ENCODE results near the gene RLF. TPM values are rescaled to one million over a fixed set of nuclear protein-coding genes. Genes with fewer than 3 reads are reported as not detected.
A peak's percentile ranks its signal among the peaks of the same experiment; 100 is the strongest.

The RLF gene
- total RNA-seq, 2 experiments from 2014 or later, result 19.6 to 19.7 TPM

DNA sequence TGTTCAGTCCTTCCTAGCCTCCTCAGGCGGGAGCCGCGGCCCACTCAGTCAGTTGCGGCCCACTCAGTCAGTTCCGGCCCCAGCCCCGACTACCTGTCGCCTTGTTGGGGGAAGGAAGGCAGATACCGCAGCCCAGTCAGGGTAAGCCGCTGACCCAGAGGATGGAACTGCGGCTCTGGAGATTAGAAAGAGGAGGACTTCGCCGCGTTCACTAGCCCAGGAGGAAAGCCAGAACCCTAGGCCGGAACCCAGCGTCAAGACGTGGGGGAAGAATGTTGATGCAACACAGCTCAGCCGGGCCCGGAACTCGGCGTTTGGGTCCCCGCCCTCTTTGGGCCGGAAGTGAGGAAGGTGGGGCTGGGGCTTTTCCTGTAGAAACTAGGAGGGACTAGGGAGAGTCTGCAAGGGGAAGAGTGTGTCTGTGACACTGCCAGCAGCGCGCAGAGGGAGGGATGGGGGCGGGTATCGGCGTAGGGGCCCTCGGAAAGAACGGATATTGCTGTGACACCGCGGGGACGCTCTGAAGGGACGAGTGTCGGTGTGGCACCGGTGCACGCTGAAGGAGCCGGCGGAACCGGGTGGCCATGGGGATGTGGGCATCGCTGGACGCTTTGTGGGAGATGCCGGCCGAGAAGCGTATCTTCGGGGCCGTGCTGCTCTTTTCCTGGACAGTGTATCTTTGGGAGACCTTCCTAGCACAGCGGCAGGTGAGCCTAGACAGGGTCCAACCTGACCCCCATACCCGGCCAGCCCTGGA, 96.7 kb downstream of the RLF start, which contains the start of gene ZMPSTE24:
Gene ZMPSTE24, plus strand, starts transcription at position 549 of the 757 bp plus-strand sequence. Its CDS starts 36 bp downstream, at position 585.
- peak within 1 kb of the TSS; percentile 86 for H3K4me3 Mint-ChIP-seq
- H3K27me3 Mint-ChIP-seq, result no peaks in the 10 kb centered on the region
- no peaks in the 10 kb centered on the region for H3K9me3 Mint-ChIP-seq
- DNase-seq, result peak; percentile 98
- peaks cover 54% of the 10 kb centered on the region for H3K4me1 Mint-ChIP-seq (ENCODE audit: low read depth)
- H3K36me3 Mint-ChIP-seq, result peaks cover 33% of the 10 kb centered on the region
- CTCF ChIA-PET, result interaction anchor here (0.7 to 5.0 kb wide), 3 partner anchors 57 to 95 kb away, joined by 3 to 21 read pairs (median 3); no protein-coding TSS in a partner anchor
- POLR2A ChIA-PET, result interaction anchor here (0.8 to 1.8 kb wide), 7 partner anchors 16 to 218 kb away, joined by 3 to 8 read pairs (median 4); partner anchors contain the start of gene CAP1
- intact Hi-C loops (cut with micrococcal nuclease), result loop anchor here (1.0 to 5.0 kb wide), 6 partner anchors 17 to 216 kb away; partner anchors contain the start of genes CAP1, COL9A2 and ZFP69B
- H3K27ac Mint-ChIP-seq, result peak within 1 kb of the TSS; percentile 97

DNA sequence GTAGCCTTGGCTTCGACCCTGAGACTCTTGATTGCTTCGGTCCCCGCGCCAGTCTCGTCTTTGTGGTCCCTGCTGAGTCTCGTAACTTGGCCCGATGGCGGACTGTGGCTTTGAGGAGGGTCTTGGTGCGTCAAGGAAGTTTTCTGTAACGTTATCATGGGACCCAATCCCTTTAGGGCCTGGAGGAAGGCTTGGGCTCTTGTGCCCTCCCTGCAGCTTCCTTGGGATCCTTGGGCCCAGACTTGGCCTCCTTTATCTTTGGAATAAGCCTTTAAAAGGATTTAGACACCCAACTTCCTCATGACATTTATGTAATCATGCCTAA, 97.2 kb downstream of the RLF start:
- H3K4me3 Mint-ChIP-seq, result peak overlapping the region; percentile 86
- H3K27me3 Mint-ChIP-seq, result no peaks in the 10 kb centered on the region
- H3K4me1 Mint-ChIP-seq (ENCODE audit: low read depth), result peaks cover 59% of the 10 kb centered on the region
- peaks cover 39% of the 10 kb centered on the region for H3K36me3 Mint-ChIP-seq
- ChIA-PET CTCF (interaction anchor here (5.0 kb wide), 1 partner anchor 57 kb away, joined by 21 read pairs; no protein-coding TSS in a partner anchor), POLR2A (interaction anchor here (1.0 to 1.8 kb wide), 5 partner anchors 17 to 218 kb away, joined by 3 to 8 read pairs (median 6); partner anchors contain the start of gene CAP1)
- intact Hi-C loops (cut with micrococcal nuclease), result loop anchor here (1.0 to 5.0 kb wide), 5 partner anchors 59 to 216 kb away; partner anchors contain the start of genes CAP1, COL9A2 and ZFP69B
- no peaks in the 10 kb centered on the region for H3K9me3 Mint-ChIP-seq
- peak overlapping the region; percentile 97 for H3K27ac Mint-ChIP-seq
- DNase-seq, result no peak

DNA sequence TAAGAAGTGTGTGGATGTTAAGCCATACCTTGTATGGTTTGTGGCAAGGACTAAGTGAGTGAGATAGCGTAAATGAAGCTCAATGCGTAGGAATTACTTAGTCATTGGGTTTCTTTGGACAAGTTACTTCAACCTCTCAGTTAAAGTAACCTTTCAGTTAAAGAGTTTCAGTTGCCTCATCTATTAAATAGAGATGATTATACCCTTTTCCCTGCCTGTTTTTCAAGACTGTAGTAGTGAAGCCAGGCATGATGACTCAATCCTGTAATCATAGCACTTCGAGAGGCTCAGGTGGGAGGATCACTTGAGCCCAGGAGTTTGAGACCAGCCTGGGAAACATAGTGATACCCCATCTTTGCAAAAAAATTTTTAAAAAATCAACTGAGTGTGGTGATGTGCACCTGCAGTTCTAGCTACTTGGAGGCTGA, 103.2 kb downstream of the RLF start:
- Mint-ChIP-seq H3K9me3 (no peaks in the 10 kb centered on the region), H3K27ac (peak overlapping the region; percentile 91), H3K4me1 (ENCODE audit: low read depth) (peaks cover 63% of the 10 kb centered on the region), H3K4me3 (peak overlapping the region; percentile 16), H3K27me3 (no peaks in the 10 kb centered on the region), H3K36me3 (peaks cover 49% of the 10 kb centered on the region)
- CTCF ChIA-PET, result interaction anchor here (0.6 to 1.3 kb wide), 6 partner anchors 51 to 140 kb away, joined by 3 to 5 read pairs (median 4); no protein-coding TSS in a partner anchor
- POLR2A ChIA-PET, result interaction anchor here (0.7 to 1.5 kb wide), 4 partner anchors 23 to 109 kb away, joined by 3 to 10 read pairs (median 4); partner anchors contain the start of gene SMAP2
- DNase-seq, result peak; percentile 59
- intact Hi-C loops (cut with micrococcal nuclease), result loop anchor here (1.0 to 5.0 kb wide), 4 partner anchors 23 to 428 kb away; partner anchors contain the start of gene NFYC

DNA sequence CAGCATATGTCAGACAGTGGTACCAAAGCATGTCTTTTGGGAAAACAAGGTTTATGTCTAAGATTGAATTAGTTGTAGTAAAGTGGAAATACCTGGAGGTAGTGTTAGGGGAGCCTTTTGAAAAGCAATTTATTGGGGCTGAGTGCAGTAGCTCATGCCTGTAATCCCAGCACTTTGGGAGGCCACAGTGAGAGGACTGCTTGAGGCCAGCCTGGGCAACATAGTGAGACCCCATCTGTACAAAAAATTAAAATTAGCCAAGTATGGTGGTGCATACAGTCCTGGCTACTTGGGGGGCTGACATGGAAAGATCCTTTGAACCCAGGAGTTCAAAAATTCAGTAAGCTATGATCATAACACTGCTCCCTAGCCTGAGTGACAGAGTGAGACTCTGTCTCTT, 104.1 kb downstream of the RLF start:
- no peak overlapping the region for H3K4me3 Mint-ChIP-seq
- DNase-seq, result no peak
- no peaks in the 10 kb centered on the region for H3K9me3 Mint-ChIP-seq
- intact Hi-C loops (cut with micrococcal nuclease), result loop anchor here (2.0 kb wide), 1 partner anchor 40 kb away; no protein-coding TSS in a partner anchor
- no peaks in the 10 kb centered on the region for H3K27me3 Mint-ChIP-seq
- H3K36me3 Mint-ChIP-seq, result peaks cover 47% of the 10 kb centered on the region
- ChIA-PET POLR2A (interaction anchor here (1.6 kb wide), 1 partner anchor 120 kb away, joined by 7 read pairs; no protein-coding TSS in a partner anchor), CTCF (no interaction called here)
- peaks cover 63% of the 10 kb centered on the region for H3K4me1 Mint-ChIP-seq (ENCODE audit: low read depth)
- peak overlapping the region; percentile 91 for H3K27ac Mint-ChIP-seq

DNA sequence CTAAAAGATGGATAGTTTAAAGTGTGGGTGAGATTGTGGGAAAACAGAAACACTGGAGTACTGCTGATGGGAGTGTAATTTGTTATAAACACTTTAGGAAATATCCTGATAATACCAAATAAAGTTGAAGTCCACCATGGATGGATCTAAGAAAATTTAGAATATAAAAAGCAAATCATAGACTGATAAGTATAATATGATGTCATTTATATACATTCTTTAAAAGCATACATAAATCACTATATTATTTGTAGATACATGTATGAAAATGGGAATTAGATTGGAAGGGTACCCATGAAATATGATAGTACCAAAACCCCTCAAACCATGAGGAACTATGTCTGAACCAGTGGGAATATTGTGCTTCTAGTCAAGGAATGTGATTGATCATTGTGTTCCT, 104.7 kb downstream of the RLF start:
- Mint-ChIP-seq H3K4me3 (no peak overlapping the region), H3K9me3 (no peaks in the 10 kb centered on the region), H3K27ac (peak overlapping the region; percentile 91), H3K4me1 (ENCODE audit: low read depth) (peaks cover 62% of the 10 kb centered on the region), H3K36me3 (peaks cover 47% of the 10 kb centered on the region), H3K27me3 (no peaks in the 10 kb centered on the region)
- CTCF ChIA-PET, result interaction anchor here (0.7 to 2.0 kb wide), 2 partner anchors 49 to 112 kb away, joined by 3 to 7 read pairs; no protein-coding TSS in a partner anchor
- DNase-seq, result no peak
- intact Hi-C loops (cut with micrococcal nuclease), result loop anchor here (2.0 kb wide), 1 partner anchor 41 kb away; no protein-coding TSS in a partner anchor
- POLR2A ChIA-PET, result interaction anchor here (1.6 kb wide), 1 partner anchor 120 kb away, joined by 7 read pairs; no protein-coding TSS in a partner anchor

DNA sequence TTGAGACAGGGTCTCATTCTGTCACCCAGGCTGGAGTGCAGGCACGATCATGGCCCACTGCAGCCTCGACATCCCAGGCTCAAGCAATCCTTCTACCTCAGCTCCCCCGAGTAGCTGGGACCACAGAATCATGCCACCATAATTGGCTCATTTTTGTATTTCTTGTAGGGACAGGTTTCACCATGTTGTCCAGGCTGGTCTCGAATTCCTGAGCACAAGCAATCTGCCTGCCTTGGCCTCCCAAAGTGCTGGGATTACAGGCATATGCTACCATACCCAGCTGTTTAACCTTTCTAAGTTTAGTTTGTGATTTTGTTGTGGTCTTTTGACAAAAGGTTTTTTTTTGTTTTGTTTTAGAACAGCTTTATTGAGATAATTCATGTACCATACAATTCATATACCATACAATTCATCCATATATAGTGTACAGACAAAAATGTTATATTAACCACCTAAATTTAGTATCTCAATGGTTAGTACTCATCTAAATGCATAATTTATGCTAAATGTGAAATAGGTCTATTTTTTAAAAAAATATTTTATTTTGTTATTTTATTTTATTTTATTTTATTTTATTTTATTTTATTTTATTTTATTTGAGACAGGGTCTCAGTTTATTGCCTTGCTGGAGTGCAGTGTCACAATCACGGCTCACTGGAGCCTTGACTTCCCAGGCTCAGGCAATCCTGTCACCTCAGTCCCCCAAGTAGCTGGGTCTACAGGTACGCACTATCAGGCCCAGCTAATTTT, 105.8 kb downstream of the RLF start:
- Mint-ChIP-seq H3K4me1 (ENCODE audit: low read depth) (peaks cover 59% of the 10 kb centered on the region), H3K36me3 (peaks cover 45% of the 10 kb centered on the region), H3K9me3 (no peaks in the 10 kb centered on the region), H3K4me3 (no peak overlapping the region), H3K27ac (no peak overlapping the region), H3K27me3 (no peaks in the 10 kb centered on the region)
- POLR2A ChIA-PET, result interaction anchor here (1.6 kb wide), 1 partner anchor 119 kb away, joined by 7 read pairs; no protein-coding TSS in a partner anchor
- DNase-seq, result no peak
- intact Hi-C loops (cut with micrococcal nuclease), result no loop called here
- CTCF ChIA-PET, result interaction anchor here (0.6 to 2.0 kb wide), 3 partner anchors 48 to 114 kb away, joined by 3 to 7 read pairs (median 3); no protein-coding TSS in a partner anchor

DNA sequence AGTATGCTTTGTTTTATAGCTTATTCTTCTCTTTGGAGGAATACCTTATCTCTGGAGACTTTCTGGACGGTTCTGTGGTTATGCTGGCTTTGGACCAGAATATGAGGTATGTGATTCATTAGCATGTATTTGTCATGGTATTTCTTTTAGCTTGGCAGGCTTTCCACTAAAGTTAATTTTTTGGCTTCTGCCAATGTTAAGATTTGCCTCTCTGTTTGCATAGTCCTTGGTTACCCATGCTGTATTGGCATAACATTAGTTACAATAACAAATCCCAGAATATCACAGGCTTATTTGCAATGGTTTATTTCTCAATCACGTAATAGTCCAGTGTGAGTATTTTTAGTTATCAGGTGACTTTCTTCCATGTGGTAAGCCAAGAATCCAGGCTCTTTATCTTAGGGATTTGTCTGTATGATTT, 106.6 kb downstream of the RLF start:
- DNase-seq, result no peak
- CTCF ChIA-PET, result interaction anchor here (2.0 kb wide), 1 partner anchor 114 kb away, joined by 7 read pairs; no protein-coding TSS in a partner anchor
- Mint-ChIP-seq H3K36me3 (peaks cover 46% of the 10 kb centered on the region), H3K27ac (no peak overlapping the region), H3K27me3 (no peaks in the 10 kb centered on the region), H3K4me1 (ENCODE audit: low read depth) (peaks cover 60% of the 10 kb centered on the region), H3K4me3 (no peak overlapping the region), H3K9me3 (no peaks in the 10 kb centered on the region)
- POLR2A ChIA-PET, result no interaction called here
- intact Hi-C loops (cut with micrococcal nuclease), result no loop called here

DNA sequence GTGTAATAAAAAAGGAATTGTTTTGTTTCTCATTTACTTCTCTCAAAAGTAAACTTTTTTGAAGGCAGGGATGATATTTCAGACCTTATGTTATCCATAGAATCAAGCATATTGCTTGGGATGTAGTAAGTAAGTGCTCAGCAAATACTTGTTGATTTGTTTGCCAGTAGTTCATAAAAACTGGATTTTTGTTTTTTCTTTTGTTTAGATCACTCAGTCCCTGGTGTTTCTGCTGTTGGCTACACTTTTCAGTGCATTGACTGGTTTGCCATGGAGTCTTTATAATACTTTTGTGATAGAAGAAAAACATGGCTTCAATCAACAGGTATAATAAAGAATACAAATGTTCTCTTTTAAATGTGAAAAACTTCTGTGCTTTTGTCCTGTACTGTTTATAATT, 107.0 kb downstream of the RLF start:
- POLR2A ChIA-PET, result interaction anchor here (0.6 kb wide), 1 partner anchor 114 kb away, joined by 3 read pairs; no protein-coding TSS in a partner anchor
- peaks cover 58% of the 10 kb centered on the region for H3K4me1 Mint-ChIP-seq (ENCODE audit: low read depth)
- no peak for DNase-seq
- H3K36me3 Mint-ChIP-seq, result peaks cover 45% of the 10 kb centered on the region
- no peaks in the 10 kb centered on the region for H3K27me3 Mint-ChIP-seq
- no peaks in the 10 kb centered on the region for H3K9me3 Mint-ChIP-seq
- CTCF ChIA-PET, result interaction anchor here (1.7 kb wide), 1 partner anchor 115 kb away, joined by 11 read pairs; no protein-coding TSS in a partner anchor
- no peak overlapping the region for H3K27ac Mint-ChIP-seq
- no peak overlapping the region for H3K4me3 Mint-ChIP-seq
- intact Hi-C loops (cut with micrococcal nuclease), result no loop called here

DNA sequence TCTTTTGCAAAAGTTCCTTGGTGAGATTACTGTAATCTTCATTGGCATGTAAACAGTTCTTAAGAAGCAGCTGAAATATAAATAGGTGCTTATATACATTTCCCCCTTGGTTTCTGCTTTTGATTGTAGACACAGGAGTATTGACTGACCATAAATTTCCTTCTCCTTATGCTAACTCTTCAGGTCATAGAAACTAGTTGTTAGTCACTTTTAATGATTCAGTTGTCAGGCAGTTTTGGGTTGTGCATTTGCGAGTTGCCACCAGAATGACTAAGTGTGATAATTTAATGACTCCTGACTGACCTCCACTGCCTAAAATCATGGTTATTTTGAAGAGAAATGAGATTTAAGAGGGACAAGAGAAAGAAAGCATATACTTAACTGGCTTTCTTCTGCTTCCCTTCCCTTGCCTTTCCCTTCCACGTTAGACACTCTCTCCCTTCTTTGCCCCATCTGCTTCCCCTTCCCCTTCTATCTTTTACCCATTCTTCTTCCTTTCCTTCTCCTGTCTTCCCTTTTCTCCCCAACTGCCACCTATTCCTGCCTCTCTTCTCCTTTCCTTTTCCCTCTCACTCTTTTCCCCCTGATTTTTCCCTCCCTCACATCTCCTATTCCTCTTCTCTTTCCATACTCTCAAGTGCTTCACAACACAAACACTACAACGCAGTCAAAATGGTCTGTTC, 109.1 kb downstream of the RLF start:
- peak; percentile 48 for DNase-seq
- Mint-ChIP-seq H3K4me1 (ENCODE audit: low read depth) (peaks cover 42% of the 10 kb centered on the region), H3K36me3 (peaks cover 48% of the 10 kb centered on the region), H3K4me3 (no peak overlapping the region), H3K9me3 (no peaks in the 10 kb centered on the region), H3K27me3 (no peaks in the 10 kb centered on the region), H3K27ac (peak overlapping the region; percentile 93)
- intact Hi-C loops (cut with micrococcal nuclease), result loop anchor here (1.0 kb wide), 3 partner anchors 29 to 106 kb away; no protein-coding TSS in a partner anchor
- POLR2A ChIA-PET, result interaction anchor here (0.5 to 1.0 kb wide), 4 partner anchors 108 to 119 kb away, joined by 3 to 4 read pairs (median 4); partner anchors contain the start of gene RLF
- CTCF ChIA-PET, result interaction anchor here (1.0 to 1.8 kb wide), 5 partner anchors 68 to 126 kb away, joined by 3 to 11 read pairs (median 4); no protein-coding TSS in a partner anchor

DNA sequence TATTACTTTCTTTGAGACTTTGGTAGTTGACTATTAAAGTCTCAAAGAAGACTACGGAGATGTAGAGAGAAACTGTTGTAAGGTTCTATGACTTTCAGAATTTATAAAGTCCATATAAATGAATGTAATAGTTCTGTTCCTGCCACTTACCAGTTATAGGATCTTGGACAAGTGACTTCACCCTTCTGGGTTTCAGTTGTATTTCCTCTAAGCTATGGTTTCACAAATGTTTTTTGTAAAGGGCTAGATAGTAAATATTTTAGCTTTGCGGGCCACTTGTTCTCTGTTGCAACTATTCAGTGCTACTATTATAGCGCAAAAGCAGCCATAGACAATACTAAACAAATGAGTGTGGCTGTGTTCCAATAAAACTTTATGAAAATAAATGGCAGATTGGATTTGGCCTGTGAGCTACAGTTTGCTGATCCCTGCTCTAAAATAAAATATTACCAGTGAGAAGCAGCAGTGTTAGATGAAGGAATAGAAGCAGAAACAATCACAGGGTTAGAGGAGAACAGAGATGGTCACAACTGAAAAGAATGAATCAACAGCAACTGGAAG, 111.5 kb downstream of the RLF start:
- H3K27ac Mint-ChIP-seq, result peak overlapping the region; percentile 35
- POLR2A ChIA-PET, result no interaction called here
- no peaks in the 10 kb centered on the region for H3K9me3 Mint-ChIP-seq
- DNase-seq, result no peak
- H3K4me3 Mint-ChIP-seq, result no peak overlapping the region
- CTCF ChIA-PET, result interaction anchor here (0.6 to 1.6 kb wide), 5 partner anchors 42 to 1278 kb away, joined by 3 to 5 read pairs (median 3); no protein-coding TSS in a partner anchor
- H3K4me1 Mint-ChIP-seq (ENCODE audit: low read depth), result peaks cover 32% of the 10 kb centered on the region
- no peaks in the 10 kb centered on the region for H3K27me3 Mint-ChIP-seq
- peaks cover 47% of the 10 kb centered on the region for H3K36me3 Mint-ChIP-seq
- intact Hi-C loops (cut with micrococcal nuclease), result no loop called here

Measured in activated CD4-positive, alpha-beta memory T cell treated with anti-CD3 and anti-CD28 coated beads for 36 hours (primary cell).